SK-N-SH (cell line): ENCODE data around the gene PNCK.

ENCODE experiments used
- EP300 ChIP-seq, 2 experiments: IDR thresholded peaks; 2 replicates each; pipeline versions ENCODE4 v1.4.0 to v1.6.1; 2012; ENCODE audit warnings: borderline replicate concordance in 1 of 2, low read depth in 1 of 2, low read length in 1 of 2
- FOXM1 ChIP-seq: IDR thresholded peaks from 2 replicates; pipeline ENCODE4 v1.4.0; 2012; ENCODE audit warnings: low read depth, mild to moderate bottlenecking
- NRF1 ChIP-seq: IDR thresholded peaks from 2 replicates; pipeline ENCODE4 v1.6.1; 2012; ENCODE audit warnings: low read depth, mild to moderate bottlenecking, low read length
- POLR2AphosphoS5 ChIP-seq: IDR thresholded peaks from 2 replicates; pipeline ENCODE4 v1.6.1; 2012; ENCODE audit warnings: low read depth, low read length
- TF ChIP-seq, protein P1 (sequence below): fragments of 150-350 bp; IDR thresholded peaks from 2 replicates; pipeline ENCODE4 v1.6.1; 2017; ENCODE audit warnings: antibody characterized with exemption, low read length, low read depth, borderline replicate concordance
- TF ChIP-seq, protein P2 (sequence below): fragments of 200-600 bp; sonication (generic); IDR thresholded peaks from 2 replicates; pipeline ENCODE4 v1.6.1; 2017; ENCODE audit warnings: antibody characterized with exemption, mild to moderate bottlenecking, moderate library complexity
- TF ChIP-seq, protein P3 (sequence below): IDR thresholded peaks from 2 replicates; pipeline ENCODE4; 2012

DNA sequence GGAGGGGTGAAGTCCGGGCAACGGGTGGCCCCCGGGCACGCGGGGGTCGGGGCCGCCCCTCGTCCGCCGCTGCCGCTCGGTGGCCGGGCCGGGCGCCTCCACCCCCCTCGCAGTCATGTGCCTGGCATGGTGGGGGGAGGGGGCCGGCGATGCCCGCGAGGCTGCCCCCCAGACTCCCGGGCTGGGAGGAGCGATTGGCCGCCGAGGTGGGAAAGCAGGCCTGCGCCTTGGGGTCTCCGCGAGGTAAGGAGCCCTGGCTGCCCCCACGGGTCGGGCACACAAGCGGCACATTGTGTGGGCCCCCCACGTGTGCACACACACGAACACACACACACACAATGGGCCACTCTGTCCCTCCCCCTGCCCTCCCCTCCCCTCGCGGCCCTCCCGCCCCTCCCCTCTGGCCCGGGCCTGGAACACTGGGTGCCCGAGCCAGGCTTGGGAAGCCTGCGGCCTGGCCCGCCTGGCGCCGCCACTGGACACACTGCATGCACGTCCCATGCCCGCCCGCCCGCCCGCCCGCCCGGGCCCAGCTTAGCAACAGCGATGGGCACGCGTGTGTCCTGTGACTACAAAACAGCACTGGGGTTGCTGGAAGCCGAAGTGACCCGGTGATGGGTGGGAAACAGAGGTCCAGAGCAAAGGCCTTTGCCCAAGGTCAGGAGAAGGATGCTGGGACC, 15.4 kb upstream of the PNCK start:
- TF ChIP-seq NRF1 (no peak), POLR2AphosphoS5 (no peak), FOXM1 (no peak), EP300 (IDR thresholded peaks at IDR 0.05; ENCODE audit: borderline replicate concordance in 1 of 2, low read depth in 1 of 2, low read length in 1 of 2) (no peak)
- TF ChIP-seq, protein P1, sequence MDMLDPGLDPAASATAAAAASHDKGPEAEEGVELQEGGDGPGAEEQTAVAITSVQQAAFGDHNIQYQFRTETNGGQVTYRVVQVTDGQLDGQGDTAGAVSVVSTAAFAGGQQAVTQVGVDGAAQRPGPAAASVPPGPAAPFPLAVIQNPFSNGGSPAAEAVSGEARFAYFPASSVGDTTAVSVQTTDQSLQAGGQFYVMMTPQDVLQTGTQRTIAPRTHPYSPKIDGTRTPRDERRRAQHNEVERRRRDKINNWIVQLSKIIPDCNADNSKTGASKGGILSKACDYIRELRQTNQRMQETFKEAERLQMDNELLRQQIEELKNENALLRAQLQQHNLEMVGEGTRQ, result no peak
- TF ChIP-seq, protein P2, sequence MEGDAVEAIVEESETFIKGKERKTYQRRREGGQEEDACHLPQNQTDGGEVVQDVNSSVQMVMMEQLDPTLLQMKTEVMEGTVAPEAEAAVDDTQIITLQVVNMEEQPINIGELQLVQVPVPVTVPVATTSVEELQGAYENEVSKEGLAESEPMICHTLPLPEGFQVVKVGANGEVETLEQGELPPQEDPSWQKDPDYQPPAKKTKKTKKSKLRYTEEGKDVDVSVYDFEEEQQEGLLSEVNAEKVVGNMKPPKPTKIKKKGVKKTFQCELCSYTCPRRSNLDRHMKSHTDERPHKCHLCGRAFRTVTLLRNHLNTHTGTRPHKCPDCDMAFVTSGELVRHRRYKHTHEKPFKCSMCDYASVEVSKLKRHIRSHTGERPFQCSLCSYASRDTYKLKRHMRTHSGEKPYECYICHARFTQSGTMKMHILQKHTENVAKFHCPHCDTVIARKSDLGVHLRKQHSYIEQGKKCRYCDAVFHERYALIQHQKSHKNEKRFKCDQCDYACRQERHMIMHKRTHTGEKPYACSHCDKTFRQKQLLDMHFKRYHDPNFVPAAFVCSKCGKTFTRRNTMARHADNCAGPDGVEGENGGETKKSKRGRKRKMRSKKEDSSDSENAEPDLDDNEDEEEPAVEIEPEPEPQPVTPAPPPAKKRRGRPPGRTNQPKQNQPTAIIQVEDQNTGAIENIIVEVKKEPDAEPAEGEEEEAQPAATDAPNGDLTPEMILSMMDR, result no peak
- TF ChIP-seq, protein P3, sequence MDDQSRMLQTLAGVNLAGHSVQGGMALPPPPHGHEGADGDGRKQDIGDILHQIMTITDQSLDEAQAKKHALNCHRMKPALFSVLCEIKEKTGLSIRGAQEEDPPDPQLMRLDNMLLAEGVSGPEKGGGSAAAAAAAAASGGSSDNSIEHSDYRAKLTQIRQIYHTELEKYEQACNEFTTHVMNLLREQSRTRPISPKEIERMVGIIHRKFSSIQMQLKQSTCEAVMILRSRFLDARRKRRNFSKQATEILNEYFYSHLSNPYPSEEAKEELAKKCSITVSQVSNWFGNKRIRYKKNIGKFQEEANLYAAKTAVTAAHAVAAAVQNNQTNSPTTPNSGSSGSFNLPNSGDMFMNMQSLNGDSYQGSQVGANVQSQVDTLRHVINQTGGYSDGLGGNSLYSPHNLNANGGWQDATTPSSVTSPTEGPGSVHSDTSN, result no peak
